Right lobe of liver (tissue), 4 donors: ENCODE measurements around the gene KLF16.

Experiments
- CTCF ChIP-seq, 4 donors: fragments of 200-600 bp in 3 of 4; fragments of 450-650 bp in 1 of 4; IDR thresholded peaks; one replicate each; pipeline versions ENCODE4 v1.5.1 to v1.8.0; 2016 to 2022; ENCODE audit warnings: antibody characterized with exemption in 4 of 4, mild to moderate bottlenecking in 2 of 4
- POLR2A ChIP-seq: fragments of 450-650 bp; IDR thresholded peaks from one replicate; pipeline ENCODE4 v1.6.1; 2017; ENCODE audit warnings: antibody characterized with exemption, mild to moderate bottlenecking
- donor health status: DM: no; HTN: no; CAD: no.
- donor health status: DM: no; HTN: no; CAD: no.
- donor health status: DM: no; HTN: yes; CAD: no.

- TF ChIP-seq CTCF (IDR thresholded peaks at IDR 0.05): no peak
- no peak for TF ChIP-seq POLR2A
These were observed 18.9 kb upstream of the KLF16 start for GRCh38 chr19:1882089-1882785.
